ENCODE data around the gene EGF.

The EGF gene

GRCh38 chr4:110020646-110021443 is 108.2 kb downstream of the EGF start:
- H2AFZ ChIP-seq (ENCODE audit: low read depth, low read length, severe bottlenecking), result no peak overlapping the region
- H3K9ac ChIP-seq (ENCODE audit: low read length), result no peak overlapping the region

GRCh38 chr4:110022457-110022856 is 109.8 kb downstream of the EGF start:
- Histone ChIP-seq H3K79me2 (ENCODE audit: insufficient read depth, low read length) (no peaks in the 10 kb centered on the region), H3K27ac (ENCODE audit: low read depth, low read length) (no peak overlapping the region), H3K9ac (ENCODE audit: low read length) (no peak overlapping the region), H3K9me3 (ENCODE audit: insufficient read depth, low read length) (no peaks in the 10 kb centered on the region), H3K36me3 (ENCODE audit: low read length) (no peaks in the 10 kb centered on the region), H3F3A (ENCODE audit: insufficient read depth) (no peaks in the 10 kb centered on the region), H4K20me1 (ENCODE audit: low read depth, low read length) (no peaks in the 10 kb centered on the region), H2AFZ (ENCODE audit: low read depth, low read length, severe bottlenecking) (no peak overlapping the region), H3K4me3 (ENCODE audit: insufficient read depth, low read length, poor library complexity, severe bottlenecking) (no peak overlapping the region), H3K9me2 (replicated peaks; ENCODE audit: insufficient read depth, low read length) (no peaks in the 10 kb centered on the region), H3K27me3 (ENCODE audit: low read length) (no peaks in the 10 kb centered on the region), H3K4me2 (ENCODE audit: low read depth, low read length, poor library complexity, severe bottlenecking) (no peak overlapping the region)
- no peak for TF ChIP-seq EZH2phosphoT487 (conservative IDR thresholded peaks at IDR 0.05; ENCODE audit: low read length)
- no peak for TF ChIP-seq CTCF (IDR thresholded peaks at IDR 0.05; ENCODE audit: insufficient read depth, low read length, poor library complexity, severe bottlenecking)

More at GRCh38 chr4:110020646-110021443, 108.2 kb downstream of the EGF start:
- Histone ChIP-seq H3K27me3 (ENCODE audit: low read length) (no peaks in the 10 kb centered on the region), H4K20me1 (ENCODE audit: low read depth, low read length) (no peaks in the 10 kb centered on the region), H3K9me3 (ENCODE audit: insufficient read depth, low read length) (no peaks in the 10 kb centered on the region), H3K79me2 (ENCODE audit: insufficient read depth, low read length) (no peaks in the 10 kb centered on the region), H3K9me2 (replicated peaks; ENCODE audit: insufficient read depth, low read length) (no peaks in the 10 kb centered on the region), H3F3A (ENCODE audit: insufficient read depth) (no peaks in the 10 kb centered on the region), H3K4me2 (ENCODE audit: low read depth, low read length, poor library complexity, severe bottlenecking) (no peak overlapping the region), H3K4me3 (ENCODE audit: insufficient read depth, low read length, poor library complexity, severe bottlenecking) (no peak overlapping the region), H3K36me3 (ENCODE audit: low read length) (no peaks in the 10 kb centered on the region), H3K27ac (ENCODE audit: low read depth, low read length) (no peak overlapping the region)
- TF ChIP-seq CTCF (IDR thresholded peaks at IDR 0.05; ENCODE audit: insufficient read depth, low read length, poor library complexity, severe bottlenecking) (no peak), EZH2phosphoT487 (conservative IDR thresholded peaks at IDR 0.05; ENCODE audit: low read length) (no peak)

- no peak overlapping the region for H3K4me3 ChIP-seq (ENCODE audit: insufficient read depth, low read length, poor library complexity, severe bottlenecking)
- H2AFZ ChIP-seq (ENCODE audit: low read depth, low read length, severe bottlenecking), result no peak overlapping the region
- H3K9me2 ChIP-seq (replicated peaks; ENCODE audit: insufficient read depth, low read length), result no peaks in the 10 kb centered on the region
- no peak overlapping the region for H3K4me2 ChIP-seq (ENCODE audit: low read depth, low read length, poor library complexity, severe bottlenecking)
- no peaks in the 10 kb centered on the region for H3F3A ChIP-seq (ENCODE audit: insufficient read depth)
- no peak for TF ChIP-seq EZH2phosphoT487 (conservative IDR thresholded peaks at IDR 0.05; ENCODE audit: low read length)
- no peak for TF ChIP-seq CTCF (IDR thresholded peaks at IDR 0.05; ENCODE audit: insufficient read depth, low read length, poor library complexity, severe bottlenecking)
- no peaks in the 10 kb centered on the region for H3K36me3 ChIP-seq (ENCODE audit: low read length)
- H3K27me3 ChIP-seq (ENCODE audit: low read length), result no peaks in the 10 kb centered on the region
- H4K20me1 ChIP-seq (ENCODE audit: low read depth, low read length), result no peaks in the 10 kb centered on the region
- no peak overlapping the region for H3K9ac ChIP-seq (ENCODE audit: low read length)
- no peaks in the 10 kb centered on the region for H3K79me2 ChIP-seq (ENCODE audit: insufficient read depth, low read length)
- H3K27ac ChIP-seq (ENCODE audit: low read depth, low read length), result no peak overlapping the region
- H3K9me3 ChIP-seq (ENCODE audit: insufficient read depth, low read length), result no peaks in the 10 kb centered on the region
Observed at GRCh38 chr4:110025056-110025455, 112.4 kb downstream of the EGF start.

Data from SU-DHL-6 (cell line).